Pancreas (tissue), 10 donors: Measurements from ENCODE around the gene L2HGDH. TPM values are rescaled to one million over a fixed set of nuclear protein-coding genes. Genes with fewer than 3 reads are reported as not detected.

Experiments used
- ATAC-seq, 4 donors: fragments of 200-7000 bp; cut with Tn5 transposase; one replicate each; pipeline versions ENCODE4 v1.8.0 to v1.9.1; 2020; ENCODE audit warnings: mild to moderate bottlenecking in 4 of 4, moderate library complexity in 4 of 4
- DNase-seq, 6 donors: peaks; one replicate each; pipeline ENCODE4 v3.0.0-alpha.2; 2020
- FAIRE-seq: peaks from 2 replicates; lab custom pipeline; 2012; peaks lifted over from hg19 to GRCh38; lab: Jason Lieb, UNC
- H3K27ac ChIP-seq, 4 donors: fragments of 200-600 bp; sonication (generic); 1 replicate in 3 of 4; 2 replicates in 1 of 4; pipeline versions ENCODE4 v1.5.0 to v1.8.0; 2020
- H3K27me3 ChIP-seq, 4 donors: fragments of 200-600 bp; one replicate each; pipeline ENCODE4 v1.8.0; 2021
- H3K36me3 ChIP-seq, 3 donors: fragments of 200-600 bp; sonication (generic) in 1 of 3; one replicate each; pipeline versions ENCODE4 v1.5.0 to v1.8.0; 2020 to 2021
- H3K4me1 ChIP-seq, 3 donors: fragments of 200-600 bp; one replicate each; pipeline ENCODE4 v1.8.0; 2021
- H3K4me3 ChIP-seq, 4 donors: fragments of 200-600 bp; sonication (generic) in 2 of 4; one replicate each; pipeline versions ENCODE4 v1.5.0 to v1.8.0; 2020 to 2021
- H3K9me3 ChIP-seq, 4 donors: fragments of 200-600 bp; one replicate each; pipeline ENCODE4 v1.8.0; 2021
- CTCF ChIP-seq, 4 donors: fragments of 200-600 bp; sonication (generic) in 3 of 4; IDR thresholded peaks; one replicate each; pipeline versions ENCODE4 v1.5.0 to v1.8.0; 2021; ENCODE audit warnings: antibody characterized with exemption in 4 of 4
- WGBS, 2 donors: extraction: QIAGEN DNeasy Blood & Tissue Kit; methylation state at CpG; one replicate each; pipeline ENCODE4 v1.1.7; 2013; 5-methylcytosine and 5-hydroxymethylcytosine counted together
- intact Hi-C, 3 donors: fragments of 100-400 bp; cut with DNase I; formaldehyde crosslinking; loops; one replicate each; pipeline versions ENCODE4 v1.11.1 to v1.14.2; 2022
- polyA plus RNA-seq, 2 donors: library from polyadenylated mRNA; stranded (reverse); fragments of 200-250 nt; gene quantifications; one replicate each; pipeline ENCODE4 v1.2.3, GENCODE V29; 2013
- total RNA-seq, 6 donors: library from RNA; stranded (reverse); fragmentation: NEBNext Ultra II Directional in 4 of 6; extraction: Animal tissue kit (Norgen Biotek cat#: 25700) in 4 of 6; gene quantifications; one replicate each; pipeline versions ENCODE4 v1.2.1 to v1.2.4, GENCODE V29; 2021 to 2023
- donor health status: healthy with polysubstance abuse.
- donor health status: DM: no; HTN: no; CAD: no; lungs with moderate emphysema.
- donor health status: DM: no; HTN: no; CAD: no.
- donor health status: control.
- donor health status: control.
- donor health status: Bipolar disorder and iron deficiency.
- donor health status: DM: yes; HTN: yes; CAD: no.
- donor health status: DM: no; HTN: no; CAD: no.
- donor health status: DM: no; HTN: no; CAD: no.
- donor health status: DM: yes; HTN: yes; CAD: no.

Gene L2HGDH
- total and polyA plus RNA-seq, 8 donors, result 0.99 to 5.1 (median 3.4) TPM

- intact Hi-C loops, result no loop called here
- Histone ChIP-seq H3K27ac (no peak overlapping the region), H3K36me3 (no peaks in the 10 kb centered on the region), H3K4me3 (no peak overlapping the region), H3K9me3 (no peaks in the 10 kb centered on the region), H3K4me1 (no peaks in the 10 kb centered on the region), H3K27me3 (no peaks in the 10 kb centered on the region)
- WGBS, 2 donors, result 83 to 86% methylated on average over 3 of the region's 3 CpGs
- ATAC-seq, result no peak
- DNase-seq, result no peak
- TF ChIP-seq CTCF (IDR thresholded peaks at IDR 0.05), result no peak
- FAIRE-seq, result no peak
Observed at GRCh38 chr14:50247245-50247644, 64.8 kb downstream of the L2HGDH start.

GRCh38 chr14:50242566-50243310 is 69.3 kb downstream of the L2HGDH start:
- DNase-seq, result no peak
- Histone ChIP-seq H3K27me3 (no peaks in the 10 kb centered on the region), H3K27ac (no peak overlapping the region), H3K4me1 (no peaks in the 10 kb centered on the region), H3K36me3 (no peaks in the 10 kb centered on the region), H3K9me3 (no peaks in the 10 kb centered on the region), H3K4me3 (no peak overlapping the region)
- intact Hi-C loops, result no loop called here
- no peak for TF ChIP-seq CTCF (IDR thresholded peaks at IDR 0.05)
- 89 to 93% methylated on average over 5 of the region's 5 CpGs for WGBS, 2 donors
- no peak for ATAC-seq
- no peak for FAIRE-seq

GRCh38 chr14:50242096-50242495 is 69.9 kb downstream of the L2HGDH start:
- intact Hi-C loops, result no loop called here
- no peak for DNase-seq
- TF ChIP-seq CTCF (IDR thresholded peaks at IDR 0.05), result no peak
- Histone ChIP-seq H3K36me3 (no peaks in the 10 kb centered on the region), H3K27me3 (no peaks in the 10 kb centered on the region), H3K27ac (no peak overlapping the region), H3K4me1 (no peaks in the 10 kb centered on the region), H3K4me3 (no peak overlapping the region), H3K9me3 (no peaks in the 10 kb centered on the region)
- FAIRE-seq, result no peak
- 93 to 100% methylated on average over 1 of the region's 1 CpG for WGBS, 2 donors
- ATAC-seq, result no peak

GRCh38 chr14:50237427-50237826 is 74.6 kb downstream of the L2HGDH start:
- no peak for FAIRE-seq
- ATAC-seq, result no peak
- H3K27ac ChIP-seq, result no peak overlapping the region

More at GRCh38 chr14:50237427-50237826, 74.6 kb downstream of the L2HGDH start:
- H3K4me3 ChIP-seq, result no peak overlapping the region
- 56 to 63% methylated on average over 3 of the region's 3 CpGs for WGBS, 2 donors
- H3K9me3 ChIP-seq, result no peaks in the 10 kb centered on the region
- no peak for TF ChIP-seq CTCF (IDR thresholded peaks at IDR 0.05)
- intact Hi-C loops, result no loop called here
- no peaks in the 10 kb centered on the region for H3K27me3 ChIP-seq
- DNase-seq, result no peak
- H3K4me1 ChIP-seq, result no peaks in the 10 kb centered on the region
- H3K36me3 ChIP-seq, result no peaks in the 10 kb centered on the region
